HepG2 (cell line): ENCODE measurements around the gene POU2AF3. TPM values are rescaled to one million over a fixed set of nuclear protein-coding genes. Genes with fewer than 3 reads are reported as not detected.

Source experiments
- AHR ChIP-seq: IDR thresholded peaks from 2 replicates; pipeline ENCODE4 v1.6.1; 2018; ENCODE audit warnings: missing genetic modification reagents, missing compliant biosample characterization
- ATF7-NPFF ChIP-seq: sonication (generic); formaldehyde crosslinking; IDR thresholded peaks from 2 replicates; pipeline ENCODE4 v1.8.1; 2023; ENCODE audit warnings: mild to moderate bottlenecking, low read depth, missing genetic modification reagents, moderate library complexity
- BHLHE40 ChIP-seq: IDR thresholded peaks from 2 replicates; pipeline ENCODE4 v1.6.1; 2011; ENCODE audit warnings: low read length, improper control_type of control experiment
- CHCHD3 ChIP-seq: sonication (generic); formaldehyde crosslinking; IDR thresholded peaks from 2 replicates; pipeline ENCODE4 v1.8.0; 2022; ENCODE audit warnings: mild to moderate bottlenecking, missing genetic modification reagents, moderate library complexity
- HDAC6 ChIP-seq: fragments of 200-600 bp; sonication (generic); IDR thresholded peaks from 2 replicates; pipeline ENCODE4 v1.7.0; 2017; ENCODE audit warnings: mild to moderate bottlenecking, antibody characterized with exemption, low read length, low read depth
- NFIB ChIP-seq: sonication (generic); formaldehyde crosslinking; IDR thresholded peaks from 2 replicates; pipeline ENCODE4 v1.9.0; 2021; ENCODE audit warnings: missing genetic modification reagents, mild to moderate bottlenecking, borderline replicate concordance
- NFKB2 ChIP-seq: sonication (generic); formaldehyde crosslinking; IDR thresholded peaks from 2 replicates; pipeline ENCODE4 v1.4.0; 2020; ENCODE audit warnings: missing genetic modification reagents, borderline replicate concordance
- ONECUT2 ChIP-seq: sonication (generic); formaldehyde crosslinking; IDR thresholded peaks from 2 replicates; pipeline ENCODE4 v1.4.0; 2020; ENCODE audit warnings: missing genetic modification reagents
- SAFB2 ChIP-seq: sonication (generic); formaldehyde crosslinking; IDR thresholded peaks from 2 replicates; pipeline ENCODE4 v1.5.1; 2020; ENCODE audit warnings: missing genetic modification reagents, low read depth, mild to moderate bottlenecking, borderline replicate concordance
- SCMH1 ChIP-seq: sonication (generic); formaldehyde crosslinking; IDR thresholded peaks from 2 replicates; pipeline ENCODE4 v1.9.0; 2021; ENCODE audit warnings: missing genetic modification reagents, mild to moderate bottlenecking, borderline replicate concordance
- TBP ChIP-seq: sonication (generic); formaldehyde crosslinking; IDR thresholded peaks from 2 replicates; pipeline ENCODE4 v1.5.0; 2020; ENCODE audit warnings: missing genetic modification reagents
- ZFYVE20 ChIP-seq: sonication (generic); formaldehyde crosslinking; IDR thresholded peaks from 2 replicates; pipeline ENCODE4 v1.8.0; 2023; ENCODE audit warnings: low read depth, mild to moderate bottlenecking, moderate library complexity, missing genetic modification reagents, borderline replicate concordance
- ZNF530 ChIP-seq: sonication (generic); formaldehyde crosslinking; IDR thresholded peaks from 2 replicates; pipeline ENCODE4 v1.5.0; 2020; ENCODE audit warnings: low read depth, mild to moderate bottlenecking, missing genetic modification reagents
- ZNF556 ChIP-seq: sonication (generic); formaldehyde crosslinking; IDR thresholded peaks from 2 replicates; pipeline ENCODE4 v1.4.0; 2020; ENCODE audit warnings: mild to moderate bottlenecking, missing genetic modification reagents, borderline replicate concordance
- ZNF776 ChIP-seq: sonication (generic); formaldehyde crosslinking; IDR thresholded peaks from 2 replicates; pipeline ENCODE4 v1.4.0; 2020; ENCODE audit warnings: mild to moderate bottlenecking, missing genetic modification reagents
- polyA plus RNA-seq, 8 experiments: library from polyadenylated mRNA; depleted of rRNA in 3 of 8; stranded (reverse) in 7 of 8; unstranded in 1 of 8; fragments of >200 nt; fragmentation: Illumina TruSeq in 4 of 8; extraction: Trizol in 4 of 8; gene quantifications; 2 replicates each; pipeline versions ENCODE4 v1.2.1 to v1.2.3, GENCODE V29; 2011 to 2016; ENCODE audit warnings: low read depth in 4 of 8, missing spikeins in 1 of 8, mixed read lengths in 1 of 8; ENCODE audit not compliant: insufficient read depth in 1 of 8
- total RNA-seq, 5 experiments: library from RNA; depleted of rRNA; stranded (reverse); fragments of >200 nt; fragmentation: Illumina TruSeq; extraction: Trizol; gene quantifications; 2 replicates each; pipeline ENCODE4 v1.2.3, GENCODE V29; 2016; ENCODE audit warnings: low read depth in 1 of 5
- TF ChIP-seq, protein P1 (sequence below): sonication (generic); IDR thresholded peaks from 2 replicates; pipeline ENCODE4 v1.6.1; 2016; ENCODE audit warnings: low read depth, borderline replicate concordance
- TF ChIP-seq, protein P2 (sequence below): sonication (generic); formaldehyde crosslinking; IDR thresholded peaks from 2 replicates; pipeline ENCODE4 v1.8.1; 2023; ENCODE audit warnings: mild to moderate bottlenecking, missing genetic modification reagents
- TF ChIP-seq, protein P3 (sequence below): sonication (generic); formaldehyde crosslinking; IDR thresholded peaks from 2 replicates; pipeline ENCODE4 v1.5.1; 2020; ENCODE audit warnings: mild to moderate bottlenecking, missing genetic modification reagents, borderline replicate concordance
- TF ChIP-seq, protein P4 (sequence below): sonication (generic); formaldehyde crosslinking; IDR thresholded peaks from 2 replicates; pipeline ENCODE4 v1.5.0; 2020; ENCODE audit warnings: missing genetic modification reagents

POU2AF3 gene
- total and polyA plus RNA-seq, 2 of the 13 experiments (the other 11 are each of a cell fraction or from before 2014, with no cell fraction given) = 7.8 to 71.2 TPM

DNA sequence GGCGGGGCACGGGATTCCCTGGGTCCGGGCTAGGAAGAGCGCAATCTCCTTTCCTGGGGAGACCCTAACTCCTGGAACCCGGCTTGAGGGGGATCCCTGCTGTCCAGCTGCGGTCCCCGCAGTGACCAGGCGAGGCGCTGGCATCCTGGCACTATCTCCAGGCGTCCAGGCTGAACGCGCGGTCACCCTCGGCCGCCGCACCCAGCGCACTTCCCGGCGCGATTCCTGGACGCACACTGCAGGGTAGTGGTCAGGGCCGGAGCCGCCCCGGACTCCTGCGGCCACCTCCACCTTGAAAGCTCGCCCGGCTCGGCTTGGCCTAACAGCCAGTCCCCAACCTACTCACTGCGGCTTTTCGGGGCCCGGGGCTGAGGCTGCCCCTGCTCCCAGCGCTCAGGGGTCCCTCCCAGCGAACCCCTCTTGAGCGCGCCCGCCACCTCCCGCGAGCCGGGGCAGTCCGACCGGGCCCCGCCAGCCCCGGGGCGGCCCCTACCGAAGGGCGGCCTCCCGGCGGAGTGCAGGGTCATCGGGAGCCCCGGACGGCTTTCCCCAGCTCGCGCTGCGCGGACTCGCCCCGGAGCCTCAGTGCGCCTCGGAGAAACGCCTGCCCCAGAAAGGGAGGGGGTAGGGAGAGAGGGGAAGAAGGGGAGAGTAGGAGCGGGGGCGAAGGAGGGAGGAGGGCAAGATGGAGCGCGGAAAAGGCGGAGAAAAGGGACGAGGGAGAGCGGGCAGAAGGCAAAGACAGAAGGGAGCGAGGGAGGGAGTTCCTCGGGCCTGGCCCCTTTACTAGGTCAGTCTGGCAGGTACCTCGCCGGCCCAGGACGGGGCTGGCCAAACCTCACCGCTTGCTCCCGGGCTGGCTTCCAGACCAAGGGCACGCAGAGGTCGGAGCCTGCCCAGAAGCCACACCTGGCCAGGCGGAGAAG lies 1.0 kb downstream of the POU2AF3 start (continued):
- TF ChIP-seq ZNF556 = no peak
- no peak for TF ChIP-seq SCMH1 (CRISPR knock-in tag)
- TF ChIP-seq ONECUT2 (CRISPR knock-in tag) = no peak
- TF ChIP-seq, protein P1, sequence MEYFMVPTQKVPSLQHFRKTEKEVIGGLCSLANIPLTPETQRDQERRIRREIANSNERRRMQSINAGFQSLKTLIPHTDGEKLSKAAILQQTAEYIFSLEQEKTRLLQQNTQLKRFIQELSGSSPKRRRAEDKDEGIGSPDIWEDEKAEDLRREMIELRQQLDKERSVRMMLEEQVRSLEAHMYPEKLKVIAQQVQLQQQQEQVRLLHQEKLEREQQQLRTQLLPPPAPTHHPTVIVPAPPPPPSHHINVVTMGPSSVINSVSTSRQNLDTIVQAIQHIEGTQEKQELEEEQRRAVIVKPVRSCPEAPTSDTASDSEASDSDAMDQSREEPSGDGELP = no peak; the same call in 1 of the 2 replicates
- TF ChIP-seq NFKB2 = no peak
- TF ChIP-seq, protein P2, sequence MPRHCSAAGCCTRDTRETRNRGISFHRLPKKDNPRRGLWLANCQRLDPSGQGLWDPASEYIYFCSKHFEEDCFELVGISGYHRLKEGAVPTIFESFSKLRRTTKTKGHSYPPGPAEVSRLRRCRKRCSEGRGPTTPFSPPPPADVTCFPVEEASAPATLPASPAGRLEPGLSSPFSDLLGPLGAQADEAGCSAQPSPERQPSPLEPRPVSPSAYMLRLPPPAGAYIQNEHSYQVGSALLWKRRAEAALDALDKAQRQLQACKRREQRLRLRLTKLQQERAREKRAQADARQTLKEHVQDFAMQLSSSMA = 0 out of 2 replicates have a peak, but pooled peaks have one; percentile 53
- 0 out of 2 replicates have a peak, but pooled peaks have one; percentile 30 for TF ChIP-seq ATF7-NPFF (CRISPR knock-in tag)
- no peak; the same call in 1 of the 2 replicates for TF ChIP-seq CHCHD3 (CRISPR knock-in tag)
- TF ChIP-seq TBP (CRISPR knock-in tag) = no peak
- TF ChIP-seq, protein P3, sequence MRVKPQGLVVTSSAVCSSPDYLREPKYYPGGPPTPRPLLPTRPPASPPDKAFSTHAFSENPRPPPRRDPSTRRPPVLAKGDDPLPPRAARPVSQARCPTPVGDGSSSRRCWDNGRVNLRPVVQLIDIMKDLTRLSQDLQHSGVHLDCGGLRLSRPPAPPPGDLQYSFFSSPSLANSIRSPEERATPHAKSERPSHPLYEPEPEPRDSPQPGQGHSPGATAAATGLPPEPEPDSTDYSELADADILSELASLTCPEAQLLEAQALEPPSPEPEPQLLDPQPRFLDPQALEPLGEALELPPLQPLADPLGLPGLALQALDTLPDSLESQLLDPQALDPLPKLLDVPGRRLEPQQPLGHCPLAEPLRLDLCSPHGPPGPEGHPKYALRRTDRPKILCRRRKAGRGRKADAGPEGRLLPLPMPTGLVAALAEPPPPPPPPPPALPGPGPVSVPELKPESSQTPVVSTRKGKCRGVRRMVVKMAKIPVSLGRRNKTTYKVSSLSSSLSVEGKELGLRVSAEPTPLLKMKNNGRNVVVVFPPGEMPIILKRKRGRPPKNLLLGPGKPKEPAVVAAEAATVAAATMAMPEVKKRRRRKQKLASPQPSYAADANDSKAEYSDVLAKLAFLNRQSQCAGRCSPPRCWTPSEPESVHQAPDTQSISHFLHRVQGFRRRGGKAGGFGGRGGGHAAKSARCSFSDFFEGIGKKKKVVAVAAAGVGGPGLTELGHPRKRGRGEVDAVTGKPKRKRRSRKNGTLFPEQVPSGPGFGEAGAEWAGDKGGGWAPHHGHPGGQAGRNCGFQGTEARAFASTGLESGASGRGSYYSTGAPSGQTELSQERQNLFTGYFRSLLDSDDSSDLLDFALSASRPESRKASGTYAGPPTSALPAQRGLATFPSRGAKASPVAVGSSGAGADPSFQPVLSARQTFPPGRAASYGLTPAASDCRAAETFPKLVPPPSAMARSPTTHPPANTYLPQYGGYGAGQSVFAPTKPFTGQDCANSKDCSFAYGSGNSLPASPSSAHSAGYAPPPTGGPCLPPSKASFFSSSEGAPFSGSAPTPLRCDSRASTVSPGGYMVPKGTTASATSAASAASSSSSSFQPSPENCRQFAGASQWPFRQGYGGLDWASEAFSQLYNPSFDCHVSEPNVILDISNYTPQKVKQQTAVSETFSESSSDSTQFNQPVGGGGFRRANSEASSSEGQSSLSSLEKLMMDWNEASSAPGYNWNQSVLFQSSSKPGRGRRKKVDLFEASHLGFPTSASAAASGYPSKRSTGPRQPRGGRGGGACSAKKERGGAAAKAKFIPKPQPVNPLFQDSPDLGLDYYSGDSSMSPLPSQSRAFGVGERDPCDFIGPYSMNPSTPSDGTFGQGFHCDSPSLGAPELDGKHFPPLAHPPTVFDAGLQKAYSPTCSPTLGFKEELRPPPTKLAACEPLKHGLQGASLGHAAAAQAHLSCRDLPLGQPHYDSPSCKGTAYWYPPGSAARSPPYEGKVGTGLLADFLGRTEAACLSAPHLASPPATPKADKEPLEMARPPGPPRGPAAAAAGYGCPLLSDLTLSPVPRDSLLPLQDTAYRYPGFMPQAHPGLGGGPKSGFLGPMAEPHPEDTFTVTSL (CRISPR knock-in tag) = no peak
- TF ChIP-seq BHLHE40 = no peak
- TF ChIP-seq, protein P4, sequence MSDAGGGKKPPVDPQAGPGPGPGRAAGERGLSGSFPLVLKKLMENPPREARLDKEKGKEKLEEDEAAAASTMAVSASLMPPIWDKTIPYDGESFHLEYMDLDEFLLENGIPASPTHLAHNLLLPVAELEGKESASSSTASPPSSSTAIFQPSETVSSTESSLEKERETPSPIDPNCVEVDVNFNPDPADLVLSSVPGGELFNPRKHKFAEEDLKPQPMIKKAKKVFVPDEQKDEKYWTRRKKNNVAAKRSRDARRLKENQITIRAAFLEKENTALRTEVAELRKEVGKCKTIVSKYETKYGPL (CRISPR knock-in tag) = no peak
- TF ChIP-seq AHR (CRISPR knock-in tag) = 0 out of 2 replicates have a peak, but pooled peaks have one; percentile 33
- TF ChIP-seq ZNF530 (CRISPR knock-in tag) = no peak
- TF ChIP-seq SAFB2 (CRISPR knock-in tag) = peak; percentile 25; the same call in 1 of the 2 replicates
- TF ChIP-seq HDAC6 = no peak
- no peak for TF ChIP-seq NFIB (CRISPR knock-in tag)
- TF ChIP-seq ZFYVE20 (CRISPR knock-in tag) = no peak
- no peak; the same call in 1 of the 2 replicates for TF ChIP-seq ZNF776 (CRISPR knock-in tag)
